Fibroblast of peridontal ligament (primary cell): ENCODE measurements around the gene PCDHGC5.
A peak's percentile ranks its signal among the peaks of the same experiment; 100 is the strongest.

Experiments used
- DNase-seq: peaks from one replicate; pipeline ENCODE4 v3.0.0-alpha.2; 2010; ENCODE audit errors: extremely low read depth

Gene PCDHGC5

DNA sequence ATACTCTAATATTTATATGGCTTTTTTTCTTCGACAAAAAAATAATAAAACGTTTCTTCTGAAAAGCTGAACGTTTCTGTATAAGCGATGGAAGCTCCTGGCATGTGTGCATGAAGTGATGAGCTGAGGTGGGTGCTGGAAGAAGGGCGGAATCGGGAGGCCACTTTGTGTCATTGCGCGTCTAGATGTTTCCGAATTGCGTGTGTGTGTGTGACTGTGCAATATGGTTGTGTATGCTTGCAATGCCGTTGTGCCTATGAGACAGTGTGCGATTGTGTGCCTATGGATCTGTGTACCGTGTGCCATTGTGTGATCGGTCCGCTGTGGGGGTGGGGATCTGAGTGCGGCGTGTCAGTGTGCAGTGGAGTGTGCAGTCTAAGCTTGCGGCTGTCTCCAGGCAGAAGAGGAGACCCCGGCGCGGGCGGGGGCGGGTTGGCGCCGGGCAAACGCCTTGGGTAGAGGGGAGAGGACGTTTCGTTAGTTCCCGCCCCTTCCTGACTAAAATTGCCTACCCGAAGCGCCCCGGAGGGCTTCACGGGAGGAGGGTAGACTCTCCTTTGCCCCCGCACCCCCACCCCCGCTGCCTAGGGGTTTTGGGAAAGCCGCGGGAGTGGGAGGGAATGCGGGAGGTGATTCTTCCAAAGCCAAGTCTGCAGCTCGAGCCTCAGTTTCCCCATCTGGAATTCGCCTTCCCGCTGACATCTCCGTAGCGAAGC lies 24.2 kb downstream of the PCDHGC5 start:
- no peak for DNase-seq

DNA sequence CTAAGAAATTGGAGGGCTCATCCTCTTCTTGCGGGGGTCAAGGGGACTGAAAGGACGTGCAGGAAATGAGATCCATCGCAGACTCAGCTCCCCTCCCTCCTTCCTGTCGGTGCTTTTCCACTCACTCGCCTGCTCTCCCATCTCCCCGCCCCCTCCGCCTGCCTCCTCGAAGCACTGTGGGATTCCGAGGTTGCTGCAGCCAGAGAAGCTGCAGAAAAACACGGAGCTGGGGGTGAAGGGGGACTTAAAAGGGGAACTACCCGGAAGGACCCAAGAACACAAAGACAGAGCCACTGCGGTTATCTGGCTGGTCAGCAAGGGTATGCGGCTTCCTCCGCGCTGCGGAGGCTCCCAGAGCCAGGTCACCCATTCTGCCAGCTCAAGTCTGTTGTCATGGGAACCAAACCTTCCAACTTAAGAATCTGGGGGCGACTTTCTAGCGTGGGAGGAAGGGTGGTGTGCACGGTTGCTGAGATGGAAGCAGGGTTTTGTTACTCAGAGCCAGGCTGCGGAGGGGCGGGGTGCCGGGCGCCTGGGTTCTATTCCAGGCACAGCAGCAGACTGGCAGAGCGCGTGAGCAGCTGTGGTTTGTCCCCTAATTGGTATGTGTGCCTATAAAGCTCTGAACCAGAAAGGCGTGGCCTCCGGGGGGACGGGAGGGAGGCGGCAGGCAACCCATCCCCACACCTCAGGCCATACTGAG lies 24.9 kb downstream of the PCDHGC5 start:
- DNase-seq = peak; percentile 87

DNA sequence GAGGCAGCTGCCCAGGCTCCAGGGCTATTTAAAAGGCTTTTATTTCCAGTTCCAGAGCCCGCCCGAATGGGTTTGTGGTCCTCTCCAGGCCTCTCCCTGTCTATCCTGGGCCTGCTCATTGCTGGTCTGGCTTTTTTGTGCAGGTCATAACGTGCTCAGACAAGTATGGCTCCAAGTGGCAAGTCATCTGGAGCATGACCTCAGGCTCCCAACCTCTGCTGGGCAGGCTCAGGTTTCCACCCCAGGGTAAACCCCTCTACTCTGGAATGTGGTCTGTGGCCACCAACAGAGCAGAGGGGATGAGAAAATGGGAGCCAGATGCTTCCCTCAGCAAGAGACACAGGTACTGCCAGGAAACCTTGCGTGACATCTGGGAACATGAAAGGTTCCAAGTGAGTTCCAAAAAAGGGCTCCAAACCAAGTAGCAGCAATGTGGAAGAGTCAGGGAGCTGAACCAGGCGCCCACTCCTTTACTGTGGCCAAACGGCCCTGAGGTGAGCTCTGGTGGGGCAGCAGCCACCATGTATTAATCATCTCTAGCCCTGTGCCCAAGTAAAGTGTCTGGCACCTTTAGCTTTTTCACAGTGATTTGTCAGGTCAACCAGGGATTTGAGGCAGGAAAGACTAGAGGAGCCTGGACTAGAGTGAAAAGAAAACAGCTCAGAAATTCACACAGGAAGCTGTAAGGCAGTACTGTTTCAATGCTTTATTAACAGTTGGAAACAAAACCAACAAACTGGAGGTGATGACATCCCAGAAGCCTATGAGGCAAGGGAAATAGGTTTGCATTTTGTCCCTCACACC lies 25.7 kb downstream of the PCDHGC5 start:
- DNase-seq = peak; percentile 64

DNA sequence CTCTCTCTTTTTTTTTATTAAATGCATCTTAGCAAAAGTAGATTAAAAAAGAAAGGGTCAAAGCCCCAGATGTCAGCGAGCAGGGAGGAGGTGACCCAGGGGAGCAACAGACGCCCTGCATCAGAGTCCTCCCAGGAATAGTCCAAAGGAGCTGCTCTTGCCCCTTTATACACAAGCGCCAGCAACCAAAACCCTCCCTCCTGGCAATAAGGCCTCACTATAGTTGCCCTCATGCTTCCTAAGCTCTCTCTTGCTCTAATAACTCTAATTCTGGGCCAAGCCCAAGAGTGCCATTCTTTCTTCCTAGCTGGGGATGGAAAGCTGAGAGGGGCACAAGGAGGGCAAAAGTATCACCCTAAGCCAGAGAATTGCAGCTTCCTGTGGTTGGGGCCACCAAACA lies 26.3 kb downstream of the PCDHGC5 start:
- no peak for DNase-seq

DNA sequence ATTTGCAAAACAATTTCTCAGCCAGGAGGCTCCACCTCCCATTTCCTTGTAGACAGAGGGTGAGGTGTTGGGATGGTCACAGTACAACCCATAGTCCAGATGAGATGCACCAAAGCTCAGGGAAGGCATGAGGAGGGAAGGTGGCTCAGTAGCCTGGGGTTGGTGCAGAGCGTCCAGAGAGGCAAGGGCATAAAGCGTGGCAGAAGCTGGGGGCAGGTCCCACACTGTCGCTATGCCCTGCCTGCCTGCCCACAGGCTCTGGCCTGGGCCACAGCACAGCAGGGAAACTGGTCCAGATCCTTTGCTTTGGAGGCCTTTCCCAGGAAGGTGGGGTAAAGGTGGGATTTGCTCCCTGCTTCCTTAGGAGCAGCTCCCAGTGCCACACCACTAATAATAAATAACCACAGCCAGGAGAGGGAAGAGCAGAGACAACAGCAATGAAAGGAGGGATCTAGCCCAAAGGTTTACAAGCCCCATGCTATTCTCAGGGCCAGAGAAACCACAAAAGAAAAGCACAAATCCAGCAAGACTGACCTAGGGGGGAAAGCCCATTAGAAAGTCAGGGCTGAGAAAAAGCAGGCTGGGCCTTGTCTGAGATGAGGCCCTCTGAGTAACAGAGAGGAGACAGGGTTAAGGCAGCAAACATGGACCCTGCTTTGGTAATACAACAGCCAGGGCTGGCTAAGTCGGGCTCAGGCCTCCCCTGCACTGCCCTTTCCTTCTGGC lies 27.2 kb downstream of the PCDHGC5 start:
- DNase-seq = no peak

DNA sequence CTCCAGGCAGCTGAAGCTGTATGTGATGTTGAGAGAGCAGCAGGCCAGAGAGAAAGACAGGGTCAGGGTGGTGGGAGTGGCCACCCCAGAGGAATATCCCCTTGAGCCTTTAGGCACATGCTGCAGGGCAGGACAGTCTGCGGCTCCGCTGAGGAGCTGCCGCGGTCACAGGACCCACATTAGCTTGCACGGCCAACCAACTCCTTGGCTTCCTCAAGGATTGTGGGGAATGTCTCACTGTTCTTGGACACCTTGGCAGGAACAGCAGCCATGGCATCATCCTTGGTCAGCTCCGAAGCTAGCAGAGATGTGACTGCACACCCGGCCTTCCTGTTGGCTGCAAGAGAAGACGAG lies 27.8 kb downstream of the PCDHGC5 start:
- no peak for DNase-seq

DNA sequence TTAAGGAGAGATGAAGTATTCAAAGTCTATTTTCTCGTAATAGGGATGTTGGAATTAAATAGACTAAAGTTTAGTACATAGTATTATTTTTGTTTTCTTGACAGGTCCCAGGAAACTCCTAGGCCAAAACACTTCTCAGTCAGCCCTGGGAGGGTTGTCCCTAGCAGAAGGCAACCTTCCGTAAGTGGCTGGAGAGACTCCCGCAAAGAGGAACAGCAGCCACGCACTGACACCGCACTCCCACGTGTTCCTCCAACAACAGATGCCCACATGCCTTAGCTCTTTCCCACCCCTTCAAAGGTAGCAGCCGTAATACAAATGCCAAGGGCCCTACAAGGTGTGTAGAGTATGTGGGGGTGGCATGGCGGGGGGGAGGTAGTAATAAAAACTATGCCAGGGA lies 28.4 kb downstream of the PCDHGC5 start:
- no peak for DNase-seq

DNA sequence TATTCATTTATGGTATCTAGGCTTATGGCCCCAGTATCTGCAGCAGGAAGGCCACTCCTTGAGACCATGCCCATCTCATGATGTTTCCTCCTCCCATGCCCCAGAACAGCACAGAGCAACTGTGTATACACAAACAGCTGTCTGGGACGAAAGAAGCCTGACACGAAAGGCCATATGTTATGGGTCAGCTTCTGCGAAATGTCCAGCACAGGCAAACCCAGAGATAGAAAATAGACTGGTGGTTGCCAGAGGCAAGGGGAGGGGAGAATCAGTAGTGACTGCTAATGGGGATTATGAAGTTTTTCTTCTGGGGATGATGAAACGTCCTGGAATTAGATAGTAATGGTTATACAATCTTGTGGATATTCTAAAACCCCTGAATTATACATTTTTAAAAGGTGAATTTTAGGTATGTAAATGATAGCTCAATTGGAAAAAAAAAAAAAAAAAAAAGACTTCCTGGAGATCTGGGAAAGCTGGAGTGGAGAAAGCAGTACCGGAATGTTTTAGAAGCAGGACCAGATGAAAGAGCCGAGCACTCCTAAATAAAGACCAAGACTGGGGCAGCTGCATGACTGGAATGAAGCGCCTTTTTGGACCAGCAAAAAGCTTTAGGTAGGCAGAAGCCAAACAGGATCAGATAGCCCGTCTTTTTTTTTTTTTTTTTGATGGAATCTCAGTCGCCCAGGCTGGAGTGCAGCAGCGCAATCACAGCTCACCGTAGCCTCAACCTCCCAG lies 29.2 kb downstream of the PCDHGC5 start:
- DNase-seq = peak; percentile 65

DNA sequence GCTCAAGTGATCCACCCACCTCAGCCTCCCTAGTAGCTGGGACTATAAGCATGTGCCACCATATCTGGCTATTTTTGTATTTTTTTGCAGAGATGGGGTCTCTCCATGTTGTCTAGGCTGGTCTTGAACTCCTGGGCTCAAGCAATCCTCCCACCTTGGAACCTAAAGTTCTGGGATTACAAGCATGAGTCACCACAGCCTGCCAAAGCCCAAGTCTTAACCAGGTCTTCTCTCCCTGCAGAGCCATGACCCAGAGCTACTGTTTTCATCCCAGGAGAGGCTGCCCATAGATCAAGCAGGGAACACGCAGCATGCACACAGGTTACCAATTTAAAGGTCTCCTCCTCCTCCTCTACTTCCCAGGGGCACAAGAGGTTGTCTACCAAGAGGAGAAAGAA lies 29.7 kb downstream of the PCDHGC5 start:
- DNase-seq = no peak

DNA sequence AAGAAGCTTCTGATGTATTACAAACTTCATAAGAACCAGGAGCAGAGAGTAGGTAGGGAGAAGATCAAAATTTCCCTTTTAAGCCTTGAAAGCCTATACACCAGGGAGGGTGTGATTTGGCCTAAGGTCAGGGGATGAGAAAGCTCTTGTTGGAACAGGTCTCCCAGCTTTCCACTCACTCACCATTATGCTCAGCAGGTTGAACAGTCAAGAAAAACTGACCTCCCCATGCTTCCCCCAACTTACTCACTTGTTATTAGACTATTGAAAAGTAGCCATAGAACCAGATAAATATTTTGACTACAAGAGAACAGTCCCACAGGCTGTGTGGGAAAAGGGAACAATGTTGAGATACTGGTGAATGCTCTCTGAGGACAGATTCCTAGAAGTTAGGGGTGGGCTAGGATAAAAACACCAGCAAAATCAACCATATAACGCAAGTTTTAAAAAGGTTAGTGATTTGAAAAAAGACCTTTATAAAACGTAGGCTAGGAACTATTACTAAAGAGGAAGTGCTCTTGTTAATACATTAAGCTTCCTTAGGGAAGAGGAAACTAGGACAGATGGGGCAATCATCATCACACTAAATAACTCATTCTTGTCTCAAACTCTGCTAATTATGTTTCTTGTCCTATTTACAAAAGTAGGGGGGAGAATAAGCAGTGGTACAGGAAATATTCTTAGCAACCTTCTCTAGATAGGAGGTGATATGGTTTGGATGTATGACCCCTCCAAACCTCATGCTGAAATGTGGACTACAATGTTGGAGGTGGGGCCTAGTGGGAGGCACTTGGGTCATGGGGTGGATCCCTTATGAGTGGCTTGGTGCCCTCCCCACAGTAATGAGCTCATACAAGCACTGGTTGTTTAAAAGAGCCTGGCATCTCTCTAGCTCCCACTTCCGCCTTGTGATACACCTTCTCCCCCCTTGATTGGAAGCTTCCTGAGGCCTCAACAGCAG lies 31.0 kb downstream of the PCDHGC5 start:
- no peak for DNase-seq

DNA sequence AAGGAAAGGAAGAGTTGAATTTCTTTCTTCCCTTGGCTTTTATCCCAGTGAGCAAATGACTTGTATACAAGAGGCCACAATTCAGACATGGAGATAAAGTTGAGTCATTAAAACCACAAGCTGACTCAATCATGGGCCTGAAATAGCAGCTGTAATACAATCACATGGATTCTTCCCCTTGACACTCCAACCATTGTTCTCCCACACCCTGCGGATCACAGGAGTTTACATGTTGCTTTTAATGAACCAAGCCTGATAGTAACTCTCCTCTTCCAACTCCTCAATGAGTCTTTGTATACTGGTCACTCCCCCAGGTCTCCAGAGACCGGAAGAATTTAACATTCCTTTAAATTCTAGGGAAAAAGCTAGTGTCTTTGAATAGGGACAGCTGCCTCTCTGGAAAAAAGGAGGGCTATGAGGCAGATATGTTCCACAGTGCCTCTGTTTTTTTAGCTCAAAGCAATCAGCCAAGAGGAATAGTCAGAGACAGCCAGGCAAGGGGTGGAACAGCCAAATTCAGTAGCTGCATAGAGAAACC lies 32.4 kb downstream of the PCDHGC5 start:
- peak; percentile 100 for DNase-seq

DNA sequence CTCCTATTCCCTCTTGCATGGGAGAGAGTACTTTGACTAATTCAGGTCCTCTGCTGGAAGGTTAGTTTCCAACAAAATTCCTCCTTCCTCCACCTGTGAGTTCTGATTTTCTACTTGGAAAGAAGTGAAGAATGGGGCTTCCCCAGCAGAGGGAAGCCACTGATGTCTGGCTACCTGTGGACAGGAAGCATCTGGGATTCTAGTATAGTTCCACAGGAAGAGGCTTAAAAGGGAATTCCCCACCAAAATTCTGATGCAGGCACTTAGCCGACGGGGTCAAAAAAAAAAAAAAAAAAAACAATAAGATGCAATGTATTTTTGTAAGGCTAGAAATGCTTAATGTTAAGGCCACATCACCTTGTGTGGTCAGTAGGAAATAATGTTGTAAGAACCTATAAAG lies 33.4 kb downstream of the PCDHGC5 start:
- no peak for DNase-seq

DNA sequence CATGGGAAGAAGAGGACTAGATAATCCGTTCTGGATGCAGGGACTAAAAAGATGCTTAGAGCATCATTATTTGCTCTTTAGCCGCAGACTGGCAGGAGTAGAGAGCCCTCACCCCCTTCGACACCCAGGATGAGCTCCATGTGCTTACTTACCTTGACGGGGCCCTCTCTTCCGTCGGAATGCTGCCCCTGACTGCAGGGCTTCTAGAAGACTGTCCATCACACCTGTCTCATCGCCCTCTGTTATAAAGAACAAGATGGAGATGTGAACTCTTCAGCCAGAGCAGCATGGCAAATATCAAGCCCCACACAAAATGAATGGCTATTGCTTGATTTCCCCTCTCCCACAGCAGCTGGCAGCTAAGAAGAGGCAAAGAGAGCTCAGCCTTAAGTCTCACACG lies 35.1 kb downstream of the PCDHGC5 start:
- no peak for DNase-seq

DNA sequence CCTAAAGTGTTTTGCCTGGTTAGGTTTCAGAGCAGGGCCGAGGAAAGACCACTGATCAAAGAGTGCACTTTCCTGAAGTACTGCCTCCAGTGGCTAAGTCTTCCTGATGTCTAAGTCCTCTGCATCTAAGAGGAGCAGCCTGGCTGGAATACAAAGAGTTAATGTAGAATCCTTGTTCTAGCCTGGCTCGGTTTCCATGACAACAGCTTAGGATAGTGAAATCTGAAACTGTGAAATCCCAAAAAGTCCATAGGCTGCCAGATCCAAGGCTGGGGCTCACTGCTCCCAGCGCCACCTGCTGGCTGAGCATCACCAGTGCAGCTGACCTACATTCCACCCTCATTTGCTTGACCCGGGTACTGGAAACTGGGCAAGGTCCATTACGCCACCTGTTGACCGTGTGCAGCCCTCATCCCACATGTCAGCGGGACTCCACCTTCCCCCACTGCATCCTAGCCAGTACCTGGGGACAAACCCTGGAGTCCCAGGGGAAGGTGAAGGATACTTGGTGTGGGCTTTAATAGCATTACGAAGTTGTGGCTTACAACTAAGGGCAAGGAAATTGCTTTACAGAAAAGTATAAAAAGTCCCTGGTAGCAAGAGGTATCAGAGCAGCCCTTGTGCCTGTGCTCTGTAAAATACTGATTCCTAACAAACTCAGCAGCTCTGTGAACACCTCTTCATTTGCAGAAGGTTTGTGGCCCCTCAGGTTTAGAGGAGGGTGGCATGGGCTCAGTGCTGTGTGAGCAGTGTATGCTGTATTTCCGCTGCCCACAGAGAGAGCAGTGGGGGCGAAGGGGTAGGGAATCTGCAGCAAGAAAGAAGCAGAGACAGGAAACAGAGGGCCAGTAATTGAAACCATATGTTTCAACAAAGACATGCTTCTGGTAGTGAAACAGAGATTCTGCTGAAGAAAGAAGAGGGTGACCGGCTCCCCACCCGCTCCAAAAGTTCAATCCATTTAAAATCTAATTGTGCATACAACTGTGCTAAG lies 36.0 kb downstream of the PCDHGC5 start:
- peak; percentile 99 for DNase-seq

DNA sequence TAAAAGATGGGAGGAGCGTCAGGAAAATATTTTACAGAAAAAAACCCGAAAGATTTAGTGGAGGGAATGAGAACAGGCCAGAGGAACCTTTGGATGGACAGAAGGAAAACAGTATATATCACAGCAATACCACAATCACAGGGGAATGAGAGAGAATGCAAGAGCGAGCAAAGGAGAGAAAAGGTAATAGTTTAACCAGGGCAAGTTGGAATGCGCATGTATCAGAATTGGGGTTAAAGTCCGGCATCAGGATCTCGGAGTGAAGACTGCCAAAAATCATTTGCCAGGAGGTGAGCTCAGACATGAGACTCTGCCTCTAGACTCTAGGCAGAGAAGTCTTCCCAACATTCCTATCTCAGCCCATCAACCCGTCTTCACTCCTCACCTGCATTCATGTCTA lies 36.8 kb downstream of the PCDHGC5 start:
- no peak for DNase-seq

DNA sequence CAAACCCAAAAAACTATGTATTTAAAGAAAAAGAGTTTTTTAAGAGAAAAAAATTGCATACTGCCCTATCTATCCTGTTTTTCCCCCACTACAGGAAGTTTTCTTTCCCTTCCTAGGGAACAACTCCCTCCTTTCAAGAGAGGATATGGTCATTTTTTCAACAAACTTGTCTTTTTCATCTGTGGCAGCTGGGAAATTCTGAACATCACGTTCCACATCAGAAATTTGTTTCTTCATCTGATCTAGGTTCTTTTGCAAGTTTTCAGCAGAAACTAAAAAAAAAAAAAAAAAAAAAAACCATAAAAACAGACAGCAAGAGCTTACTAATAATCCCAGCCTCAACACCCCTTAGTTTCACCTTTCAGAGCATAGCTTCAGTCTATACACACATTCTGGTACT lies 38.5 kb downstream of the PCDHGC5 start:
- DNase-seq = no peak

DNA sequence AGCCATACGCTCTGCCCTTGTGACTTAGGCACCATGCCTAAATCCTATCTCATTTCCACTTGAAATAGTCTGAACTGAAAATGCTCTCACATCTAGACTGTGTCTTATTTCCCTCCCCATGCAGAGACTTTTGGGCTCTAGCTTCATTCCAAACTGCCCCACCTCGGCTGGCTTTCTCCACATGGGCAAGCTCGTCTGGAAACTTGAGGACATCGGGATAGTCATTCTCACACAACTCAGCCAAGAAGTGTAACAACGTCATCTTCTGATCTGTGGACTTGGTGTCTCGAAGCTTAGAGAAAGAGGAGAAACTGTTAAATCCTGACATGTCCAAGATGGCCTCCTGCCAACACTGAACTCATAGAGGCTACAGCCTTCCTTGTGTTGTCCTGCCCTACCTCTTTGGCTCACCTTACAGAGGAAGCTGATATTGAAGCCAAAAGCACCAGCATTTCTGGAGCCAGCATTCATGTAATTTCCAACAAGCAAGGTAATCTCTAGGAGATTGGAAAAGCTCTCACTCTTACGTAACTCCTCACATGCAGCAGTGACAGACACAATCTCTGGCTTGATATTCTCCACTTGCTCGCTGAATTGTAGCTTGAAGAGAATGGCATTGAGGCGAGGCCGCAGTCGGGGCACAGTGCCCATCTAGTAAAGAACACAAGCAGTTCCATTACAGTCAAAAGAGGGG lies 39.6 kb downstream of the PCDHGC5 start:
- DNase-seq = no peak

DNA sequence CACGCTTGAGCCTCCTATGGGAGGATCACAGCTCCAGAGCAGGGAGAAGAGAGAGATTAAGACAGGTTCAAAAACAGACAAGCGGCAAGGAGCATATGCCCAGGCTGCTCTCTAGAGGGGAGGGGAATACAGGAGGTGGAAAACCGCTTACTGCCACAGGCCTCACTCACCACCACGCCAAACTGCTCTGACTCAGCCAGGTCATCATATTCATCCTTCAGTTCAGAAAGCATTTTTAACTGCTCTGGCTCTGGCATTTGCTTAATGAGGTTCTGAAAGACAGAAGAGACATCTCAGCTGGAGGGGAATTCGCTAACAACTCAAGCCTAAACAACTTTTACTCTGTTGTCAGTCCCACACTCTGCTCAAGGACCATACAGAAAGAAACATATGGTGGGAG lies 40.1 kb downstream of the PCDHGC5 start:
- peak; percentile 76 for DNase-seq
